Left ventricle myocardium inferior (tissue), 1 donor: ENCODE measurements around the gene VAV2. TPM values are rescaled to one million over a fixed set of nuclear protein-coding genes. Genes with fewer than 3 reads are reported as not detected.

ENCODE experiments used
- DNase-seq: peaks from one replicate; pipeline ENCODE4 v3.0.0-alpha.2; 2020
- H3K27ac ChIP-seq: fragments of 200-600 bp; replicated peaks from 2 replicates; pipeline ENCODE4 v1.8.0; 2021
- H3K27me3 ChIP-seq: fragments of 200-600 bp; 2 replicates; pipeline ENCODE4 v1.8.0; 2021; ENCODE audit warnings: low read depth
- H3K36me3 ChIP-seq: fragments of 200-600 bp; 2 replicates; pipeline ENCODE4 v1.8.0; 2021
- H3K4me1 ChIP-seq: fragments of 200-600 bp; 2 replicates; pipeline ENCODE4 v1.8.0; 2021
- H3K4me3 ChIP-seq: fragments of 200-600 bp; 2 replicates; pipeline ENCODE4 v1.8.0; 2021; ENCODE audit warnings: mild to moderate bottlenecking, moderate library complexity
- H3K9me3 ChIP-seq: fragments of 200-600 bp; replicated peaks from 2 replicates; pipeline ENCODE4 v1.8.0; 2021
- intact Hi-C: fragments of 100-400 bp; cut with micrococcal nuclease; formaldehyde crosslinking; loops from one replicate; pipeline ENCODE4 v1.11.0; 2022
- total RNA-seq: library from RNA; stranded (reverse); fragmentation: NEBNext Ultra II Directional; extraction: Animal tissue kit (Norgen Biotek cat#: 25700); gene quantifications from one replicate; pipeline ENCODE4 v1.2.1, GENCODE V29; 2021
- TF ChIP-seq, protein P1 (sequence below): fragments of 200-600 bp; IDR thresholded peaks from 2 replicates; pipeline ENCODE4 v1.8.0; 2021; ENCODE audit warnings: antibody characterized with exemption, mild to moderate bottlenecking, borderline replicate concordance
- donor health status: DM: no; HTN: yes; CAD: no; lungs with severe emphysema.

Gene VAV2
- total RNA-seq, 1 donor from 2014 or later, result 4.1 TPM

DNA sequence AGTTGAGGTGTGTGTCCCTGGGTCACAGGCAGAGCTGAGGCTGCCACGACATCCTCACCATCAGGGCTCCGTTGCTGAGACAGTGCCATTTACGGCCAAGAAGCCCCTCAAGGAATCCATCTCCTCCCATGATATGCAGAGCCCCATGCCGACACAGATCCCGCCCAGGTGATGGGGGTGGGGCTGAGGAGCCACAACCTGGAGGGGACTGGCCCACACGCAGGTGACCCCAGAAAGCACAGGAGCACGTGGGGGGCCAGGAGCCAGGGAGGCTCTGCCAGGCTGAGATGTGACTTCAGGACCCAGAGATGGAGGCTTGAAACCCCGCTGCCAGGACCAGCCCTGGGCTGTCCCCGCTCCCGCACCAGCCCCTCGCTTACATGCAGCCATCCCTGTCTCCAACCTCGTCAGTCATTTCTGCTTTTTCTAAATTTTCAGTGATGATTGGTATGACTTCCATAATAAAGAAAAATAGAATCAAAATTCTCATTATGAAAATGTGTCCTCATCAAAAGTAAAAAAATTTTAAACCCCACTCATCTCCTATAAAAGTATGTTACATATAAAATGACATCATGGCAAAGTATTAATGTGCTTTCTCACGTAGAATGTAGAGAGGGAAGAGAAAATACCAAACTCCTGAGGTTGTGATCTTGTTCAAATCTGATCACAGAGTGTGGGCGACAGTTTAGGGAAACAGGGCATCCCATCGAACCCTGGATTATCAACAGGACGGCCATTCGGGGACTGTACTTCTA is 155.9 kb downstream of the VAV2 start:
- TF ChIP-seq, protein P1, sequence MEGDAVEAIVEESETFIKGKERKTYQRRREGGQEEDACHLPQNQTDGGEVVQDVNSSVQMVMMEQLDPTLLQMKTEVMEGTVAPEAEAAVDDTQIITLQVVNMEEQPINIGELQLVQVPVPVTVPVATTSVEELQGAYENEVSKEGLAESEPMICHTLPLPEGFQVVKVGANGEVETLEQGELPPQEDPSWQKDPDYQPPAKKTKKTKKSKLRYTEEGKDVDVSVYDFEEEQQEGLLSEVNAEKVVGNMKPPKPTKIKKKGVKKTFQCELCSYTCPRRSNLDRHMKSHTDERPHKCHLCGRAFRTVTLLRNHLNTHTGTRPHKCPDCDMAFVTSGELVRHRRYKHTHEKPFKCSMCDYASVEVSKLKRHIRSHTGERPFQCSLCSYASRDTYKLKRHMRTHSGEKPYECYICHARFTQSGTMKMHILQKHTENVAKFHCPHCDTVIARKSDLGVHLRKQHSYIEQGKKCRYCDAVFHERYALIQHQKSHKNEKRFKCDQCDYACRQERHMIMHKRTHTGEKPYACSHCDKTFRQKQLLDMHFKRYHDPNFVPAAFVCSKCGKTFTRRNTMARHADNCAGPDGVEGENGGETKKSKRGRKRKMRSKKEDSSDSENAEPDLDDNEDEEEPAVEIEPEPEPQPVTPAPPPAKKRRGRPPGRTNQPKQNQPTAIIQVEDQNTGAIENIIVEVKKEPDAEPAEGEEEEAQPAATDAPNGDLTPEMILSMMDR, result no peak
- Histone ChIP-seq H3K36me3 (no peaks in the 10 kb centered on the region), H3K27ac (no peak overlapping the region), H3K27me3 (no peaks in the 10 kb centered on the region), H3K4me1 (peaks cover 33% of the 10 kb centered on the region), H3K4me3 (no peak overlapping the region), H3K9me3 (no peaks in the 10 kb centered on the region)
- intact Hi-C loops, result no loop called here
- DNase-seq, result no peak

DNA sequence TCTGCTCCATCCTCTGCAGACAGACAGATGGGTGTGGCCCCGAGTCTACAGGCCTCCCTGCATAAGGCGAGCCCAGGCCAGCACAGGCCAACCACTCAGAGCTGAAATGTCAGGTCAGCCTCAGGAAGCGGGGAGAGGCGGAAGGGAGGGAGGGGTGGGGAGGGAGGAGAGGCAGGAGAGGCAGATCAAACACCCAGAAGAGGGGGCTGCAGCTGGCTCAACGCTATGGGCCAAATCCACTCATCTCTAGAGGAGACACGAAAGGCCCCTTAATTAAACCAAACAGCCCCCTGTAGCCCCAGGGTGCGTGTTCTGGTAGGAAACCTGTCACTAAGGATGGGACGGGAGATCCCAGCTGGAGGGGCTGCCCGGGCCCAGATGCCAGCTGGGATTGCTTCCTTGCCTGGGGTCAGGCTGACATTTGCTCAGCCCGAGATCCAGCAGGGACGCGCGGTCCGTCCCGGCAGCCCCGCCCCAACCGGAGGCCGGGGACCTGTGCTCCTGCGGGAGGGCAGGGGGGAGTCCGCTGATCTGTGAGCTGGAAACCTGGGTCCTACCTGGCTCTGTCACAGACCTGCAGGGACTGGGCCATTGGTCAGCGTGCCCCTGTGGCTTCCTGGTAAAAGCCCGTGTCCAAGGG is 156.7 kb downstream of the VAV2 start:
- no peak overlapping the region for H3K4me3 ChIP-seq
- DNase-seq, result no peak
- no peak overlapping the region for H3K27ac ChIP-seq
- TF ChIP-seq, protein P1, result no peak
- no peaks in the 10 kb centered on the region for H3K9me3 ChIP-seq
- intact Hi-C loops, result no loop called here
- H3K36me3 ChIP-seq, result no peaks in the 10 kb centered on the region
- H3K4me1 ChIP-seq, result peaks cover 29% of the 10 kb centered on the region
- H3K27me3 ChIP-seq, result no peaks in the 10 kb centered on the region

DNA sequence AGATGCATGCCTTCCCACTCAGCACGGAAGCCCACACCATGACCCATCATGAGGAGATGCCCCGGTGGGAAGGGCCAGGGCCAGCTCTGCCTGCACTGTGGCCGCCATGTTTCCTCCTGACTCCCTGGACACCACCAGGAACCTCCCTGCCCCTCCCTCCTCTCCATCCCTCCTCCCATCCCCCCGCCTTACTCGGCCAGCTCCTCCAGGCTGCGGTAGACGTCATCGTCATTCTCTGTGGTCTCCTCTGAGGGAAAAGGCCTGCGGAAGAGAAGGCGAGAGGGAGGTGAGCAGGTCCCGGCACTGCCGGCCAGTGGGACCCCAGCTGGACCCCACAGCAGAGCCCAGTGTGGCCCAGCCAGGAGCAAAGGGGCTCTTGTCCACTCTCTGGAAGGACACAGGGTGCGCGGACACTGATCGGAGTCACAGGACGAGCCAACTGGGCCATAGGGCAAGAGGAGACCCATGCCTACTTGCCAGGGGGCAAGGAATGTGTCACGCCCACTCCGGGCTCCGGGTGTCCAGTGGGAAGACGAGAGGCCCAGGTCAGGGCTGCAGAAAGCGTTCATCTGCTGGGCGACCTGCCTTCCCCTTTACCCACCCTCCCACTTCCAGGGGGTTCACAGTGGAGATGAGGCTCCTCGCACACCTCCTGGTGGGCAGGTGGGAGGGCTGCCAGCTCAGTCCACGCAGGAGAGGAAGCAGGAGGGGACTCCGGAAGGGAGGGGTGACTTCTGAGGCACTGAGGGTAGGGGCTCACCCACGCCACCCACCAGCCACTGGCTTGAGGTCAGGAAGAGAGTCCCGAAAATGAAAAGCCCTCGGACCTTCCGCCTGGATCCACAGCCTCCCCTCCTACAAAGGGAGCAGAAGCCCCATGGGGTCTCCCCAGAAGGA is 157.8 kb downstream of the VAV2 start:
- H3K36me3 ChIP-seq, result no peaks in the 10 kb centered on the region
- intact Hi-C loops, result no loop called here
- DNase-seq, result no peak
- H3K27me3 ChIP-seq, result no peaks in the 10 kb centered on the region
- no peak overlapping the region for H3K4me3 ChIP-seq
- no peaks in the 10 kb centered on the region for H3K9me3 ChIP-seq
- H3K27ac ChIP-seq, result no peak overlapping the region
- TF ChIP-seq, protein P1, result no peak
- peaks cover 18% of the 10 kb centered on the region for H3K4me1 ChIP-seq

DNA sequence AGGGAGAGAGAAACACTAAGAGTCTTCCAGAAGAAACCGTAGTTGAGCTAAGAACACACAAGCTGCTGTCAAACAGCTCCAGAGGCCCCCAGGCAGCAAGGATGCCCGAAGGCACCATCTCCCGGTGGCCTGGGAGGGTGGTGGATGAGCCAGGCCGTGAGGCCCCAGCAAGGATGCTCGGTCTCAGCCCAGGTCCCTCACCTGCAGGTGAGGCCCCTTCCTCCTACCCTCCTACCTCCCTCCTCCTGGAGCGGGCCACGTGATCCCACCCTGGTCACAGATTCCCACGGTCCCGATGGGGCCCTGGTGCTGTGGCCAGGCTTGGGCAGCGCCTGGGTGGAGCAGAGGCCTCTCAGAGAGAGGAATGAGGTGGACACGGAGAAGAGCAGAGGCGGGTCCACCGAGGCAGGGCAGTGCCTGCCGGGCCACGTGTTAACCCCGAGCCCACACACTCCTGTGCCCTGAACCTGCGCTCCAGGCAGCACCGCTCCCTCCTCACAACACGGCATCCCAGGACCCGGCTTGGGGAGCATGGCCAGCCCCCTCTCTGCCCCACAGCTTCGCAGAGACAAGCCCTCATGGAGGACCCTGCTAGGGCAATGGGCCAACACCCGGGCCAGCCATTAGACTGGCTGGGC is 158.6 kb downstream of the VAV2 start:
- intact Hi-C loops, result no loop called here
- no peak for DNase-seq
- H3K36me3 ChIP-seq, result no peaks in the 10 kb centered on the region

More for the DNA sequence above, 158.6 kb downstream of the VAV2 start:
- H3K27me3 ChIP-seq, result no peaks in the 10 kb centered on the region
- H3K4me3 ChIP-seq, result no peak overlapping the region
- no peaks in the 10 kb centered on the region for H3K9me3 ChIP-seq
- H3K4me1 ChIP-seq, result peaks cover 17% of the 10 kb centered on the region
- H3K27ac ChIP-seq, result no peak overlapping the region
- TF ChIP-seq, protein P1, result no peak
